GM23338 (cell line): ENCODE data around the gene PPP1R2.

ENCODE experiments used
- CREB1 ChIP-seq: fragments of 250-450 bp; sonication (Bioruptor Pico); IDR thresholded peaks from 2 replicates; pipeline ENCODE4 v1.5.0; 2020; ENCODE audit warnings: low read depth, mild to moderate bottlenecking, moderate library complexity
- EZH2 ChIP-seq: fragments of 200-600 bp; sonication (generic); IDR thresholded peaks from one replicate; pipeline ENCODE4 v1.8.0; 2017; ENCODE audit warnings: antibody characterized with exemption, mild to moderate bottlenecking, low read depth; ENCODE audit not compliant: unreplicated experiment
- EZH2phosphoT487 ChIP-seq: fragments of 200-600 bp; sonication (generic); IDR thresholded peaks from one replicate; pipeline ENCODE4 v1.8.1; 2018; ENCODE audit warnings: antibody characterized with exemption; ENCODE audit not compliant: unreplicated experiment
- JUNB ChIP-seq: IDR thresholded peaks from one replicate; pipeline ENCODE4 v1.6.1; 2016; ENCODE audit warnings: antibody characterized with exemption; ENCODE audit not compliant: unreplicated experiment
- POLR2AphosphoS5 ChIP-seq: IDR thresholded peaks from 2 replicates; pipeline ENCODE4 v1.6.1; 2016; ENCODE audit warnings: antibody characterized with exemption, low read depth
- STAT1 ChIP-seq: IDR thresholded peaks from one replicate; pipeline ENCODE4 v1.6.1; 2016; ENCODE audit warnings: antibody characterized with exemption; ENCODE audit not compliant: unreplicated experiment
- ZNF114 ChIP-seq: fragments of 250-450 bp; sonication (Bioruptor Pico); IDR thresholded peaks from 2 replicates; pipeline ENCODE4 v1.5.0; 2020; ENCODE audit warnings: mild to moderate bottlenecking, moderate library complexity
- TF ChIP-seq, protein P1 (sequence below), 2 experiments: fragments of 200-600 bp in 1 of 2; sonication (generic) in 1 of 2; conservative IDR thresholded peaks; 2 replicates each; pipeline versions ENCODE4 v1.5.1 to v1.6.1; 2016 to 2017; ENCODE audit warnings: antibody characterized with exemption in 2 of 2, low read depth in 2 of 2, mild to moderate bottlenecking in 2 of 2, moderate library complexity in 1 of 2
- TF ChIP-seq, protein P2 (sequence below): IDR thresholded peaks from one replicate; pipeline ENCODE4 v1.6.1; 2018; ENCODE audit warnings: antibody characterized with exemption; ENCODE audit not compliant: unreplicated experiment
- TF ChIP-seq, protein P3 (sequence below): IDR thresholded peaks from 2 replicates; pipeline ENCODE4 v1.6.1; 2016; ENCODE audit warnings: antibody characterized with exemption

DNA sequence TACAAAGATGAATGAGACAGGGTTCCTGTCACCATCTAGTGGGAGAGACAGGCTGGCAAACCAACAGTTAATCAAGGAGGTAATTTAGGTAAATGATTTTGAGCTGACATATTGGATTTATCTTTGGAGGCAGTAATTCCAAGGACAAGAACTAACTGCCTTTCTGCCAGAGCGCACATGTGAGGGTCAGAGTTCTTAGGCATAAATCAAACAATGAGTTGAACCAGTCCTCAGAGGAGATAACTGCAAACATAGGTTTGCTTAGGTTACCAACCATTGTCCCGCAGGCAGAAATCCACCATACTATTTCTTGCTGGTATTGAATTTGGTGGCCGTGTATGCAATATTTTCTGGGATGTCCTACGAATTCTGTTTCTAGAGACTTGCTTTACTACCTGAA lies 14.2 kb upstream of the PPP1R2 start:
- TF ChIP-seq, protein P1, sequence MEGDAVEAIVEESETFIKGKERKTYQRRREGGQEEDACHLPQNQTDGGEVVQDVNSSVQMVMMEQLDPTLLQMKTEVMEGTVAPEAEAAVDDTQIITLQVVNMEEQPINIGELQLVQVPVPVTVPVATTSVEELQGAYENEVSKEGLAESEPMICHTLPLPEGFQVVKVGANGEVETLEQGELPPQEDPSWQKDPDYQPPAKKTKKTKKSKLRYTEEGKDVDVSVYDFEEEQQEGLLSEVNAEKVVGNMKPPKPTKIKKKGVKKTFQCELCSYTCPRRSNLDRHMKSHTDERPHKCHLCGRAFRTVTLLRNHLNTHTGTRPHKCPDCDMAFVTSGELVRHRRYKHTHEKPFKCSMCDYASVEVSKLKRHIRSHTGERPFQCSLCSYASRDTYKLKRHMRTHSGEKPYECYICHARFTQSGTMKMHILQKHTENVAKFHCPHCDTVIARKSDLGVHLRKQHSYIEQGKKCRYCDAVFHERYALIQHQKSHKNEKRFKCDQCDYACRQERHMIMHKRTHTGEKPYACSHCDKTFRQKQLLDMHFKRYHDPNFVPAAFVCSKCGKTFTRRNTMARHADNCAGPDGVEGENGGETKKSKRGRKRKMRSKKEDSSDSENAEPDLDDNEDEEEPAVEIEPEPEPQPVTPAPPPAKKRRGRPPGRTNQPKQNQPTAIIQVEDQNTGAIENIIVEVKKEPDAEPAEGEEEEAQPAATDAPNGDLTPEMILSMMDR (conservative IDR thresholded peaks at IDR 0.05; ENCODE audit: low read depth in 2 of 2): no peak
- TF ChIP-seq CREB1 (CRISPR knock-in tag) (no peak), POLR2AphosphoS5 (no peak), EZH2 (no peak), EZH2phosphoT487 (no peak), ZNF114 (CRISPR knock-in tag) (no peak), JUNB (no peak), STAT1 (no peak)
- TF ChIP-seq, protein P2, sequence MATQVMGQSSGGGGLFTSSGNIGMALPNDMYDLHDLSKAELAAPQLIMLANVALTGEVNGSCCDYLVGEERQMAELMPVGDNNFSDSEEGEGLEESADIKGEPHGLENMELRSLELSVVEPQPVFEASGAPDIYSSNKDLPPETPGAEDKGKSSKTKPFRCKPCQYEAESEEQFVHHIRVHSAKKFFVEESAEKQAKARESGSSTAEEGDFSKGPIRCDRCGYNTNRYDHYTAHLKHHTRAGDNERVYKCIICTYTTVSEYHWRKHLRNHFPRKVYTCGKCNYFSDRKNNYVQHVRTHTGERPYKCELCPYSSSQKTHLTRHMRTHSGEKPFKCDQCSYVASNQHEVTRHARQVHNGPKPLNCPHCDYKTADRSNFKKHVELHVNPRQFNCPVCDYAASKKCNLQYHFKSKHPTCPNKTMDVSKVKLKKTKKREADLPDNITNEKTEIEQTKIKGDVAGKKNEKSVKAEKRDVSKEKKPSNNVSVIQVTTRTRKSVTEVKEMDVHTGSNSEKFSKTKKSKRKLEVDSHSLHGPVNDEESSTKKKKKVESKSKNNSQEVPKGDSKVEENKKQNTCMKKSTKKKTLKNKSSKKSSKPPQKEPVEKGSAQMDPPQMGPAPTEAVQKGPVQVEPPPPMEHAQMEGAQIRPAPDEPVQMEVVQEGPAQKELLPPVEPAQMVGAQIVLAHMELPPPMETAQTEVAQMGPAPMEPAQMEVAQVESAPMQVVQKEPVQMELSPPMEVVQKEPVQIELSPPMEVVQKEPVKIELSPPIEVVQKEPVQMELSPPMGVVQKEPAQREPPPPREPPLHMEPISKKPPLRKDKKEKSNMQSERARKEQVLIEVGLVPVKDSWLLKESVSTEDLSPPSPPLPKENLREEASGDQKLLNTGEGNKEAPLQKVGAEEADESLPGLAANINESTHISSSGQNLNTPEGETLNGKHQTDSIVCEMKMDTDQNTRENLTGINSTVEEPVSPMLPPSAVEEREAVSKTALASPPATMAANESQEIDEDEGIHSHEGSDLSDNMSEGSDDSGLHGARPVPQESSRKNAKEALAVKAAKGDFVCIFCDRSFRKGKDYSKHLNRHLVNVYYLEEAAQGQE: no peak
- TF ChIP-seq, protein P3, sequence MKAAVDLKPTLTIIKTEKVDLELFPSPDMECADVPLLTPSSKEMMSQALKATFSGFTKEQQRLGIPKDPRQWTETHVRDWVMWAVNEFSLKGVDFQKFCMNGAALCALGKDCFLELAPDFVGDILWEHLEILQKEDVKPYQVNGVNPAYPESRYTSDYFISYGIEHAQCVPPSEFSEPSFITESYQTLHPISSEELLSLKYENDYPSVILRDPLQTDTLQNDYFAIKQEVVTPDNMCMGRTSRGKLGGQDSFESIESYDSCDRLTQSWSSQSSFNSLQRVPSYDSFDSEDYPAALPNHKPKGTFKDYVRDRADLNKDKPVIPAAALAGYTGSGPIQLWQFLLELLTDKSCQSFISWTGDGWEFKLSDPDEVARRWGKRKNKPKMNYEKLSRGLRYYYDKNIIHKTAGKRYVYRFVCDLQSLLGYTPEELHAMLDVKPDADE: no peak
